ENCODE measurements around the gene MAB21L2. TPM values are rescaled to one million over a fixed set of nuclear protein-coding genes. Genes with fewer than 3 reads are reported as not detected.

MAB21L2 gene
- total and polyA plus RNA-seq, 10 of the 15 experiments (the other 5 are each of a cell fraction or from before 2014, with no cell fraction given) = 0.11 to 0.25 TPM; not detected in 8

GRCh38 chr4:150581056-150581605, 820 bp upstream of the MAB21L2 start:
- TF ChIP-seq YY1 (IDR thresholded peaks at IDR 0.05; ENCODE audit: low read depth, low read length) (no peak), EGR1 (IDR thresholded peaks at IDR 0.05; ENCODE audit: borderline replicate concordance in 1 of 2, low read depth in 2 of 2, low read length in 2 of 2) (no peak), NR2F1 (conservative IDR thresholded peaks at IDR 0.05) (no peak), TBL1XR1 (IDR thresholded peaks at IDR 0.05; ENCODE audit: low read depth, low read length) (no peak), ZNF592 (IDR thresholded peaks at IDR 0.05) (no peak), CBX5 (IDR thresholded peaks at IDR 0.05; ENCODE audit: low read depth) (no peak), ATF2 (IDR thresholded peaks at IDR 0.05; ENCODE audit: low read length) (no peak), MTA2 (IDR thresholded peaks at IDR 0.05; ENCODE audit: low read depth) (no peak)
- no peaks in the 10 kb centered on the region for H3K79me2 ChIP-seq (ENCODE audit: control insufficient read depth, insufficient read depth, low read length)
- no peaks in the 10 kb centered on the region for H4K20me1 ChIP-seq (ENCODE audit: control insufficient read depth, insufficient read depth)
- ATAC-seq (no peak), FAIRE-seq (no peak), DNase-seq (ENCODE audit: low read depth, low spot score) (no peak)
- intact Hi-C loops (cut with micrococcal nuclease; ENCODE audit: unreplicated experiment) = no loop called here
- no peak overlapping the region for H3K9ac ChIP-seq (ENCODE audit: control insufficient read depth, insufficient read depth, low read length)
- H3K27ac ChIP-seq (ENCODE audit: control insufficient read depth, insufficient read depth) = no peak overlapping the region
- no TSS peak for BruUV-seq (replicated peaks)
- no peak overlapping the region for H3K4me2 ChIP-seq (ENCODE audit: control insufficient read depth, insufficient read depth)
- H2AFZ ChIP-seq (ENCODE audit: control insufficient read depth, low read depth, low read length) = no peak overlapping the region
- POLR2A ChIA-PET = no interaction called here
- no peaks in the 10 kb centered on the region for H3K27me3 ChIP-seq (replicated peaks in 1 of 2; ENCODE audit: control insufficient read depth in 2 of 2, insufficient read depth in 2 of 2, low read length in 1 of 2)
- CTCF ChIA-PET = no interaction called here
- 98% methylated on average over 7 of the region's 7 CpGs for WGBS (ENCODE audit: insufficient coverage, insufficient replicate concordance, low lambda C conversion rate, missing lambda C conversion rate)
- H3K9me3 ChIP-seq (replicated peaks; ENCODE audit: control insufficient read depth, insufficient read depth, low read length) = peaks cover 17% of the 10 kb centered on the region; the same call in 2 of the 3 replicates
- H3K4me1 ChIP-seq (ENCODE audit: control insufficient read depth, insufficient read depth, low read length) = no peaks in the 10 kb centered on the region
- RAD21 ChIA-PET (ENCODE audit: unreplicated experiment) = no interaction called here
- no peak overlapping the region for H3K4me3 ChIP-seq
- peaks cover 7 to 20% of the 10 kb centered on the region in 2 experiments; a peak in 3 of 4 replicates for H3K36me3 ChIP-seq (ENCODE audit: control insufficient read depth in 2 of 2, insufficient read depth in 2 of 2, low read length in 1 of 2)
- in situ Hi-C loops (cut with MboI) = no loop called here
- SMC1A ChIA-PET (ENCODE audit: uncharacterized antibody, unreplicated experiment) = no interaction called here

Measured in GM12878 (cell line).